Gastroesophageal sphincter (tissue), 3 donors: ENCODE data around the gene TRMT13.

Experiments used
- CTCF ChIP-seq, 4 experiments: fragments of 200-600 bp in 2 of 4; fragments of 450-650 bp in 2 of 4; sonication (generic) in 1 of 4; IDR thresholded peaks; one replicate each; pipeline ENCODE4 v1.5.1; 2017 to 2019; ENCODE audit warnings: antibody characterized with exemption in 4 of 4, mild to moderate bottlenecking in 2 of 4, moderate library complexity in 2 of 4
- EP300 ChIP-seq: sonication (generic); formaldehyde crosslinking; IDR thresholded peaks from one replicate; pipeline ENCODE4 v1.6.1; 2017; ENCODE audit warnings: antibody characterized with exemption, mild to moderate bottlenecking

- TF ChIP-seq CTCF (IDR thresholded peaks at IDR 0.05) (no peak), EP300 (no peak)
Observed at GRCh38 chr1:100101564-100101963, 31.4 kb upstream of the TRMT13 start.
